Ecto neural progenitor cell (in vitro differentiated cells): Measurements from ENCODE around the gene PITPNB.

ENCODE experiments used
- DNase-seq: peaks from one replicate; pipeline ENCODE4 v3.0.0-alpha.2; 2018; ENCODE audit warnings: low spot score

PITPNB gene

GRCh38 chr22:27832606-27833005, 86.5 kb downstream of the PITPNB start:
- no peak for DNase-seq

- no peak for DNase-seq
Measured at GRCh38 chr22:27829620-27830019, 89.4 kb downstream of the PITPNB start.

GRCh38 chr22:27827604-27828587, 91.2 kb downstream of the PITPNB start:
- no peak for DNase-seq

- DNase-seq: no peak
Measured at GRCh38 chr22:27825174-27825573, 93.9 kb downstream of the PITPNB start.

- no peak for DNase-seq
Measured at GRCh38 chr22:27823221-27823620, 95.8 kb downstream of the PITPNB start.

GRCh38 chr22:27820896-27821866, 97.9 kb downstream of the PITPNB start:
- no peak for DNase-seq

- DNase-seq: no peak
Measured at GRCh38 chr22:27816552-27816951, 102.5 kb downstream of the PITPNB start.

GRCh38 chr22:27815826-27816530, 103.1 kb downstream of the PITPNB start:
- no peak for DNase-seq

- DNase-seq: no peak
Measured at GRCh38 chr22:27814993-27815392, 104.1 kb downstream of the PITPNB start.

- DNase-seq: no peak
Measured at GRCh38 chr22:27811778-27812177, 107.3 kb downstream of the PITPNB start.

GRCh38 chr22:27810609-27811151, 108.4 kb downstream of the PITPNB start:
- no peak for DNase-seq

GRCh38 chr22:27809700-27810608, 109.1 kb downstream of the PITPNB start:
- no peak for DNase-seq

- no peak for DNase-seq
Measured at GRCh38 chr22:27809226-27809603, 109.8 kb downstream of the PITPNB start.

GRCh38 chr22:27808451-27809225, 110.4 kb downstream of the PITPNB start:
- no peak for DNase-seq

- no peak for DNase-seq
Measured at GRCh38 chr22:27805841-27806240, 113.2 kb downstream of the PITPNB start.

GRCh38 chr22:27804470-27805297, 114.4 kb downstream of the PITPNB start:
- DNase-seq: peak; percentile 83

GRCh38 chr22:27803841-27804415, 115.1 kb downstream of the PITPNB start:
- DNase-seq: no peak

GRCh38 chr22:27802346-27803073, 116.5 kb downstream of the PITPNB start:
- no peak for DNase-seq
